ENCODE results near the gene ZNF792. TPM values are rescaled to one million over a fixed set of nuclear protein-coding genes. Genes with fewer than 3 reads are reported as not detected.
A peak's percentile ranks its signal among the peaks of the same experiment; 100 is the strongest.

Gene ZNF792
- total and polyA plus RNA-seq, 2 of the 4 experiments (the other 2 are of a cell fraction): 1.5 to 4.8 TPM

GRCh38 chr19:34982275-34982674 lies 18.2 kb upstream of the ZNF792 start:
- TF ChIP-seq MAFK (IDR thresholded peaks at IDR 0.05; ENCODE audit: low read depth, low read length) (no peak), FOS (IDR thresholded peaks at IDR 0.05; ENCODE audit: low read depth, low read length) (no peak), NFE2L2 (IDR thresholded peaks at IDR 0.05; ENCODE audit: low read depth, low read length) (0 out of 2 replicates have a peak, but pooled peaks have one; percentile 23)
- Histone ChIP-seq H3K4me3 (ENCODE audit: insufficient read depth, low read depth, low read length) (no peak overlapping the region), H2AK9ac (replicated peaks; ENCODE audit: low read depth, low read length, poor library complexity) (no peak overlapping the region), H2AK5ac (ENCODE audit: low read depth, low read length) (no peak overlapping the region), H3K9me3 (ENCODE audit: control insufficient read depth, insufficient read depth, low read length) (no peaks in the 10 kb centered on the region), H2BK5ac (ENCODE audit: low read depth, low read length, poor library complexity, severe bottlenecking) (no peak overlapping the region), H3K9ac (ENCODE audit: low read depth, low read length) (no peak overlapping the region), H2BK15ac (ENCODE audit: low read depth, low read length) (no peak overlapping the region), H3K18ac (ENCODE audit: low read depth, low read length) (no peak overlapping the region), H3K4me2 (ENCODE audit: low read depth, low read length) (no peak overlapping the region), H3K36me3 (ENCODE audit: control insufficient read depth, insufficient read depth, low read length) (no peaks in the 10 kb centered on the region), H4K5ac (ENCODE audit: low read depth, low read length) (no peak overlapping the region), H3K4ac (ENCODE audit: low read depth, low read length) (no peak overlapping the region), H3K79me1 (ENCODE audit: low read depth in 1 of 2, low read length in 2 of 2) (no peaks in the 10 kb centered on the region), H3K23ac (ENCODE audit: low read depth, low read length) (no peak overlapping the region), H2BK20ac (ENCODE audit: low read depth, low read length) (no peak overlapping the region), H3K4me1 (ENCODE audit: control insufficient read depth, insufficient read depth, low read length) (no peaks in the 10 kb centered on the region), H3K27me3 (ENCODE audit: control insufficient read depth, insufficient read depth, low read length) (peaks cover 5% of the 10 kb centered on the region), H3K14ac (replicated peaks; ENCODE audit: low read depth, low read length) (no peak overlapping the region), H3K9me1 (ENCODE audit: insufficient read depth, low read length) (no peaks in the 10 kb centered on the region), H4K91ac (ENCODE audit: insufficient read depth, low read depth, low read length) (no peak overlapping the region), H2BK120ac (ENCODE audit: low read depth, low read length) (no peak overlapping the region), H4K20me1 (ENCODE audit: insufficient read depth, low read length) (no peaks in the 10 kb centered on the region), H3K56ac (ENCODE audit: extremely low read depth, insufficient read depth, low read length) (no peak overlapping the region), H3K27ac (ENCODE audit: insufficient read depth, low read length) (no peak overlapping the region), H2AFZ (replicated peaks; ENCODE audit: low read length, poor library complexity) (no peak overlapping the region), H4K8ac (ENCODE audit: low read depth in 2 of 2, low read length in 2 of 2) (no peak overlapping the region)
- dilution Hi-C loops (cut with HindIII; ENCODE audit: low sequenced_read_pairs, unreplicated experiment) (no loop called here), intact Hi-C loops (cut with micrococcal nuclease) (no loop called here), in situ Hi-C loops (cut with MboI; ENCODE audit: low sequenced_read_pairs) (no loop called here)
- WGBS, 2 experiments (ENCODE audit: extremely low coverage in 2 of 2, insufficient read length in 1 of 2): no CpG with 5 or more reads among the region's 5 CpGs
- ChIA-PET POLR2A (ENCODE audit: unreplicated experiment) (no interaction called here), CTCF (no interaction called here)
- DNase-seq: no peak
- no TSS peak for BruUV-seq (replicated peaks)
- no peak for ATAC-seq (ENCODE audit: low read depth)

Measured in IMR-90 (cell line).